Hepatocyte (in vitro differentiated cells): ENCODE data around the gene FBXL20. TPM values are rescaled to one million over a fixed set of nuclear protein-coding genes. Genes with fewer than 3 reads are reported as not detected.

Experiments used
- DNase-seq: peaks from one replicate; pipeline ENCODE4 v3.0.0-alpha.2; 2016; ENCODE audit warnings: low spot score
- H2AFZ ChIP-seq: fragments of 200-600 bp; sonication (generic); 2 replicates; pipeline ENCODE4 v1.6.0; 2016; ENCODE audit warnings: antibody characterized with exemption, mild to moderate bottlenecking
- H3K27ac ChIP-seq: fragments of 200-600 bp; sonication (generic); 2 replicates; pipeline ENCODE4 v1.5.1; 2016; ENCODE audit warnings: mild to moderate bottlenecking
- H3K27me3 ChIP-seq: fragments of 200-600 bp; sonication (generic); 2 replicates; pipeline ENCODE4 v1.6.1; 2016
- H3K36me3 ChIP-seq: fragments of 200-600 bp; sonication (generic); replicated peaks from 2 replicates; pipeline ENCODE4 v1.5.1; 2016; ENCODE audit warnings: low read depth; ENCODE audit not compliant: insufficient read depth
- H3K4me1 ChIP-seq: fragments of 200-600 bp; sonication (generic); 2 replicates; pipeline ENCODE4 v1.5.1; 2016; ENCODE audit warnings: mild to moderate bottlenecking, moderate library complexity; ENCODE audit not compliant: insufficient read depth
- H3K4me2 ChIP-seq: fragments of 200-600 bp; sonication (generic); 2 replicates; pipeline ENCODE4 v1.6.0; 2016
- H3K4me3 ChIP-seq: fragments of 200-600 bp; sonication (generic); 2 replicates; pipeline ENCODE4 v1.5.1; 2016; ENCODE audit warnings: mild to moderate bottlenecking
- H3K79me2 ChIP-seq: fragments of 200-600 bp; sonication (generic); 2 replicates; pipeline ENCODE4 v1.6.0; 2017; ENCODE audit warnings: mild to moderate bottlenecking
- H3K9me2 ChIP-seq: fragments of 200-600 bp; sonication (generic); replicated peaks from 2 replicates; pipeline ENCODE4 v1.6.0; 2017; ENCODE audit warnings: mild to moderate bottlenecking; ENCODE audit not compliant: insufficient read depth
- H3K9me3 ChIP-seq: fragments of 200-600 bp; sonication (generic); 2 replicates; pipeline ENCODE4 v1.5.1; 2016; ENCODE audit warnings: low read depth, mild to moderate bottlenecking
- H4K20me1 ChIP-seq: fragments of 200-600 bp; sonication (generic); 2 replicates; pipeline ENCODE4 v1.6.0; 2016; ENCODE audit warnings: mild to moderate bottlenecking; ENCODE audit not compliant: insufficient read depth, poor library complexity, severe bottlenecking
- CTCF ChIP-seq: fragments of 200-600 bp; sonication (generic); IDR thresholded peaks from 2 replicates; pipeline ENCODE4 v1.5.1; 2016; ENCODE audit warnings: antibody characterized with exemption, mild to moderate bottlenecking; ENCODE audit not compliant: poor library complexity
- EZH2 ChIP-seq: fragments of 200-600 bp; sonication (generic); IDR thresholded peaks from 2 replicates; pipeline ENCODE4 v1.6.1; 2016; ENCODE audit warnings: antibody characterized with exemption, mild to moderate bottlenecking, borderline replicate concordance
- EZH2phosphoT487 ChIP-seq: fragments of 200-600 bp; sonication (generic); IDR thresholded peaks from one replicate; pipeline ENCODE4 v1.6.1; 2018; ENCODE audit warnings: antibody characterized with exemption, mild to moderate bottlenecking, low read depth, moderate library complexity; ENCODE audit not compliant: unreplicated experiment, severe bottlenecking
- WGBS: methylation state at CpG from one replicate; pipeline ENCODE4 v1.1.6; 2016; ENCODE audit warnings: low lambda C conversion rate; ENCODE audit errors: missing lambda C conversion rate; 5-methylcytosine and 5-hydroxymethylcytosine counted together
- polyA plus RNA-seq: library from polyadenylated mRNA; unstranded; fragments of >200 nt; fragmentation: Nextera tagmentation; extraction: Ambion mirVana; gene quantifications from 2 replicates; pipeline ENCODE4 v1.2.1, GENCODE V29; 2016
- total RNA-seq: library from RNA; depleted of rRNA; stranded (reverse); fragments of >200 nt; gene quantifications from 2 replicates; pipeline ENCODE4 v1.2.3, GENCODE V29; 2014

FBXL20 gene
- total and polyA plus RNA-seq, 2 experiments from 2014 or later = 8.0 to 11.6 TPM

GRCh38 chr17:39217734-39218369 lies 183.6 kb downstream of the FBXL20 start:
- H4K20me1 ChIP-seq = no peaks in the 10 kb centered on the region
- H3K9me3 ChIP-seq = no peaks in the 10 kb centered on the region
- H3K36me3 ChIP-seq = no peaks in the 10 kb centered on the region
- 47% methylated on average over 16 of the region's 24 CpGs for WGBS
- no peak for DNase-seq
- H3K4me1 ChIP-seq = no peaks in the 10 kb centered on the region
- H3K4me3 ChIP-seq = no peak overlapping the region
- H3K27ac ChIP-seq = no peak overlapping the region
- TF ChIP-seq EZH2phosphoT487 (no peak), EZH2 (no peak), CTCF (no peak)
- H3K9me2 ChIP-seq = no peaks in the 10 kb centered on the region
- H3K4me2 ChIP-seq = no peak overlapping the region
- H3K79me2 ChIP-seq = no peaks in the 10 kb centered on the region
- H3K27me3 ChIP-seq = peaks cover 49% of the 10 kb centered on the region
- no peak overlapping the region for H2AFZ ChIP-seq

GRCh38 chr17:39213852-39214251 lies 187.6 kb downstream of the FBXL20 start:
- Histone ChIP-seq H3K79me2 (no peaks in the 10 kb centered on the region), H3K27ac (no peak overlapping the region), H3K4me1 (peaks cover 9% of the 10 kb centered on the region), H3K36me3 (no peaks in the 10 kb centered on the region), H3K27me3 (peaks cover 47% of the 10 kb centered on the region), H3K9me3 (no peaks in the 10 kb centered on the region), H3K4me3 (no peak overlapping the region), H3K9me2 (no peaks in the 10 kb centered on the region), H3K4me2 (no peak overlapping the region), H4K20me1 (no peaks in the 10 kb centered on the region), H2AFZ (no peak overlapping the region)
- WGBS = 65% methylated on average over 9 of the region's 9 CpGs
- peak; percentile 50 for DNase-seq
- TF ChIP-seq EZH2 = no peak
- TF ChIP-seq CTCF = no peak

GRCh38 chr17:39212841-39213480 lies 188.5 kb downstream of the FBXL20 start:
- H2AFZ ChIP-seq = no peak overlapping the region
- DNase-seq = no peak
- H3K9me2 ChIP-seq = no peaks in the 10 kb centered on the region
- peaks cover 40% of the 10 kb centered on the region for H3K27me3 ChIP-seq
- H3K4me2 ChIP-seq = no peak overlapping the region
- no peak overlapping the region for H3K27ac ChIP-seq
- H3K36me3 ChIP-seq = no peaks in the 10 kb centered on the region
- H3K9me3 ChIP-seq = no peaks in the 10 kb centered on the region
- no peaks in the 10 kb centered on the region for H3K79me2 ChIP-seq
- WGBS = 72% methylated on average over 16 of the region's 16 CpGs
- no peaks in the 10 kb centered on the region for H4K20me1 ChIP-seq
- TF ChIP-seq EZH2phosphoT487 (no peak), CTCF (no peak), EZH2 (no peak)
- H3K4me3 ChIP-seq = no peak overlapping the region
- peaks cover 9% of the 10 kb centered on the region for H3K4me1 ChIP-seq
